HG02763 (cell line): Measurements from ENCODE around the gene C10orf143.

Experiments used
- ATAC-seq: cut with Tn5 transposase; IDR thresholded peaks from one replicate; pipeline ENCODE4 v1.9.1; 2021; ENCODE audit warnings: mild to moderate bottlenecking, moderate library complexity; ENCODE audit not compliant: unreplicated experiment

Gene C10orf143

DNA sequence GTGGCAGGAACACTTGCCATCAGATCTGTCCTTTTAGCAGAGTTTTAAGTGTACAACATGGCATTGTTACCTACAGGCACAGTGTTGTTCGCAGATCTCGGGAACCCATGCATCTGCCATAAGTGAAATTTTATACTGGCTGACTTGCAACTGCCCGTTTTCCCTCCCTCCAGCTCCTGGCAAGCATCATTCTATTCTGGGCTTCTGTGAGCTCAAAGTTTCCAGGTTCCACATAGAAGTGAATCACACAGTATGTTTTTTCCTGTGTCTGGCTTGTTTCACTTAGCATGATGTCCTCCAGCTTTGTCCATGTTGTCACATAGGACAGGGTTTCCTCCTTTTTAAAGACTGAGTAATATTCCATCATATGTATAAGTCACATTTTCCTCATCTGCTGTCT, 56.6 kb downstream of the C10orf143 start:
- no peak for ATAC-seq

DNA sequence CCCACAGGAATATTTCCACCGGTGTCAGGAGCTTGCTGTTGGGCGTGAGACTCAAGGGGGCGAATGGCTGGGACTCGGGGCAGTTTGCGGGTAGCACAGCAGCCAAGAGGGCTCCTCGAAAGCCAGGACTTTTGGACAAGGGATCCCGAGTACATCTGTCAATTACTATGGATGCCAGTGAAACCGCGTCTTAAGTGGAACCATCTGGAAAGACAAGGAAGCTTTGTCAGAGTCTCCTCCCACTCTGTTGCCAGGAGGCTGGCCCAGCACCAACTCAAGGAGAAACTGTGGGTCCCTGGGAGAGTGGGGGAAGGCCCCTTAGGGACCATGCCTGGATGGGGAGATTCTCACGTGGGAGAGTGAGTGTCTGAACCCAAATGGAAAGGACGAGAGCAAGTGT, 57.1 kb downstream of the C10orf143 start:
- ATAC-seq, result no peak

DNA sequence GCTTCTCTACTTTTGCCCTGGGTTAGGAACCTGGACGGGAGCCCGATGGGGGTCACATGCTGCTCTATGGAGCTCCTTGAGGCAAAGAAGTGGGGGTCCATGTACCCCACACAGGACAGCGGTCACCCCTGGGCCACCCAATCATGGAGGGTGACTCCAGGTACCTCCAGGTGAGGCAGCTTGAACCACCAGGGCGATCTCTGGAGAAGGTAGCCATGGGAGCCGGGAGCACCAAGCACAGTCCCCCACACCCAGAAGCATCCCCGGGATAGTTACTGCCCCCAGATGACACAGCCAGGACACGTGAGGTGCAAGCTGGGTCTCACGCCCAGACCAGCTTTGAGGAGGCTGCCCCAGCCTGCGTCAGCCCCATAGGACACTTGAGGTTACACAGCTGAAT, 58.4 kb downstream of the C10orf143 start:
- no peak for ATAC-seq

DNA sequence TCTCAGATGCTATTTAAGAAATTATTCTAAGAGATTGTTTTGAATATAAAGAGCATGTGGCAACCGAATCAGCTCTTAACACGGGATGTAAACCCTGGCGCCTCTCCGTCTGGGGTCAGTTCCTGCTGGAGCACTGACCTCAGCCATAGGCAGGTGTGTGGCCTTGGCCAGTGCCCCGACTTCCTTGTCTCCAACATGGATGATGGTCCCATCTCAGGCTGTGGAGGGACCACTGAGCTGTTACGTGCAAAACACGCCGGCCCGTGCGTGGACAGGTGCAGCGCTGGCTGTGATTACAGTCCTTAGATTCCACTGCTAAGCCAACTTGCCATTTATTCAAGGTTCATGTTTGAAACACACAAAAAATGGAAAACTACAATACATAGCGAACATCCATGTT, 59.9 kb downstream of the C10orf143 start:
- ATAC-seq, result no peak

DNA sequence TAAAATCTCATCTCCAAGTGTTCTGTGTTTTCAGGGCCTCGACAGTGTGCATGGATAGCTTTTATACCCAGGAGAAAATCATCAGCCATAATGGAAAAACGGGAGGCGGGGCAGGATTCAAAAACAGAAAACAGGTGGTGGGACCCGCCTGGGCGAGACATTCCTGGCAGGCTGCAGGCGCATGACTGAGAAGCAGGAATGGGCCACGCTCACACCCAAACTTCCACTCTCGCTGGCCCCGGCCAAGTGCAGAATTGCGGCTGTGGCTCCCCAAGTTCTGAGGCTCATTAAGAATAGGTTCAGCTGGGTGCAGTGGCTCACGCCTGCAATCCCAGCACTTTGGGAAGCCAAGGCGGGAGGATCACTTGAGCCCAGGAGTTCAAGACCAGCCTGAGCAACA, 60.6 kb downstream of the C10orf143 start:
- ATAC-seq, result no peak

DNA sequence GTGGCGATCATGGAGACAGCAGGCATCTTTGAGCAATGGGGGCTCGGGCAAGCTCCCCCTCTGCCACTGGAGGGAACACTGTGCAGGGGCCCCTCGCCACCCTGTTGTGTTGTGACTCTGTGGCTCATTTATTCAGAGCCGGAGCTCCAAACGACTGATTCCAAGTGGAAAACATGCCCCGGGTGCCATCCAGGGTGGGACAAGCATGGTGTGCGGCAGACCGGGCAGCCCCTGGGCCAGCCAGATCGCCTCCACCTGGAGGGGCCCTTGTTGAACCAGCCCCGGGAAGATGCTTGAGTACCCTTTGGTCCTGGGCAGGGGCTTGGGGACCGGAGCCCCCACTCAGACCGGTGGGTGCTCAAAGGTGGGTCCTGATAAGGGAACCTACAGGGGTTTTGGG, 61.4 kb downstream of the C10orf143 start:
- no peak for ATAC-seq

DNA sequence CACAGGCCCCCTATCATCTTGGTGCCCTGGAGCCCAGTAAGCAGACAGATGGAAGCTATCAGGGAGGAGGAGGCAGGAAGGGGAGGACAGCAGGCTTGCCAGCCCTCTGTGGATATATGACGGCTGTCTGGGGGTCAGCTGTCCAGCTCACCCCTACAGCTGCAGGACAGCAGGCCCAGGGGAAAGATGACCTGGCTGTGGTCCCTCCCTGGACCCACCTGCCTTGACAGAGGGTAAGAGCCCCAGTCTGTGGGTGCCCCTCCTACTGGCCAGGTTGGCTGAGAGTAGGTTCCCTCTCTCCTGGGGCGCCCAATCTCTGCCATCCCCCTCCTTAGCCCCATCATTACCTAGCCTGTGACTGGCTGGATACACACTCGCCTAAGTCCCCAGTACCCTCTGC, 62.5 kb downstream of the C10orf143 start:
- no peak for ATAC-seq

DNA sequence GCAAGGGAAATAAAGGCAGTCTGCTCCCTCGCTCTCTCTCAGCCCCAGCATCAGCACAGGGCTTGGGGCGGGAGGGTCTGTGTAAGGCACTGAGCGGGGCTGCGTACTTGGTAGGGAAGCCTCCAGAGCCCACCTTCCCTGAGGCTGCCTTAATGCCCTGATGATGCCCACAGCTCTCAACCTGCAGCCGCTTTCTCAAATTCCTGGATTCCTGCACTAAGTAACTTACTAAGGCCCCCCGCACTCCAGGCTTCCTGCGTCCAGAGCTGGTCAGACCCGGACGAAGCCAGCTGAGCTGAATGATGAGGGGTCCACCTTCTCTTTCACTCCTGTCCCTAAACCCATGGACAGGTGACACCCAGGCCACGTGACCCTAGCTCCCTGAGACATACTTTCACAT, 63.3 kb downstream of the C10orf143 start:
- no peak for ATAC-seq

DNA sequence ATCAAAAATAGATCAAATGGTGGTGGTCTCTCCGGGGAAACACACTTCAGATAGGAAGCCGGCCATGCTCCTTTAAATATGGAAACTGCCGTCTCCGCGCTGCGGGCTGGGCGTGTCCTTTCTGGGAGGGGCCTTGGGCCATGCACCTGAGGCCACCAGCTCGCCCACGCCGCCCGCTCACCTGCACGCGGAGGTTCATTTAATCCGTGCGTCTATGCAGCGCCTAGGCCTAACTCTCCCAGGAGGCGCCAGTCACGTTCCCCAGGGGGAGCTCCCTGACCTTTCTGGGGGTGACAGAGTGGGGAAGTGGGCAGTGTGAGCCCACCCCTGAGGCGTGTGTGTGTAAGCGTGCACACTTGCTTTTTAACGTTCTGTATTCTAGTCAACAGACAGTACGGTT, 64.0 kb downstream of the C10orf143 start:
- no peak for ATAC-seq

DNA sequence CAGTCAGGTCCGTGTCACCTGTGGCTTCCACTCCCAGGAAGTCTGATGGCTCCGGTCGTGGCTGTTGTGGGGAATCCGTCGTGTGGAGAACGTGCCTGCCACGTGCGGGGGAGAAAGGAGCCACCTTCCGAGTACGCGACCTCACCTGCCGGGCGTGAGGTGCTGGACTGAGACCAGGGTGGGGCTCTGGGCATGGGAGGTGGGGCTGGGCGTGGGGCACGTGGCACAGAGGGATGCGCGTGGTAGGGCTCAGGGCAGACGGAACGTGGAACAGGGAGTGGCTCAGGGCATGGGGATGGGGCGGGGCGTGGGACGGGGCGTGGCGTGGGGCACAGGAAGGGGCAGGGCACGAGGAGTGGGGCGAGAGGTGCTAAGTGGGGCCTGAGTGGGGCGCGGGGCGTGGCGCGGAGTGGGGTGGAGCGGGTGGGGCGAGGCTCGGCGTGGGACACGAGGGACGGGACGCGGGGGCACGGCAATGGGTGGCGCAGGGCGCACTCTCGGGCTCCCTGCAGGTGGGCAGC, 64.8 kb downstream of the C10orf143 start:
- ATAC-seq, result no peak

DNA sequence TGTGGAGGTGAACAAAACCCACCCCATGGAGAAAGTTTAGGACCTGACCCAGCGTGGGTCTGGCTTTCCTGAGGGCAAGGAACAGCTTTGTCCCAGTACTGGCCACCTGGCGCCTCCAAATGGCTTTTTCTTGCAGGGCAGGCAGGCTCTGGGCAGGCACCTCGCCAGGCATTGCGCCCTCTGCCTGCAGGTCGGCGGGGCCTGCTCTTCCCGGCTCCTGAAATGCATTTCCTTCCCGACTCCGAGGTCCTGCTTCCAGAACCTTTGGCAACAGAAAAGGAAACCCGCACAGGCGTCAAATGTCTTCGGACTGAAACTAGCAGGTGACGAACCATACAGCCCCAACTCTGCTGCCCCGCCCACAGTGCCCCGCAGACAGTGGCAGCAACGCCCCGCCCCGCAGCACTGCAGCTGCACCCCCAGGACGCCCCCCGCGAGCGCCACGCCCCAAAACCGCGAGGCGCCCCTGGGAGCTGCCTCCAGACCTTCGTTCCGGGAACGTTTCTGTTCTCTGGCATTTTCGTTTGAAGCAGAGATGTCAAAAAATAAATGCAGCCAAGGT, 65.5 kb downstream of the C10orf143 start:
- ATAC-seq, result no peak

DNA sequence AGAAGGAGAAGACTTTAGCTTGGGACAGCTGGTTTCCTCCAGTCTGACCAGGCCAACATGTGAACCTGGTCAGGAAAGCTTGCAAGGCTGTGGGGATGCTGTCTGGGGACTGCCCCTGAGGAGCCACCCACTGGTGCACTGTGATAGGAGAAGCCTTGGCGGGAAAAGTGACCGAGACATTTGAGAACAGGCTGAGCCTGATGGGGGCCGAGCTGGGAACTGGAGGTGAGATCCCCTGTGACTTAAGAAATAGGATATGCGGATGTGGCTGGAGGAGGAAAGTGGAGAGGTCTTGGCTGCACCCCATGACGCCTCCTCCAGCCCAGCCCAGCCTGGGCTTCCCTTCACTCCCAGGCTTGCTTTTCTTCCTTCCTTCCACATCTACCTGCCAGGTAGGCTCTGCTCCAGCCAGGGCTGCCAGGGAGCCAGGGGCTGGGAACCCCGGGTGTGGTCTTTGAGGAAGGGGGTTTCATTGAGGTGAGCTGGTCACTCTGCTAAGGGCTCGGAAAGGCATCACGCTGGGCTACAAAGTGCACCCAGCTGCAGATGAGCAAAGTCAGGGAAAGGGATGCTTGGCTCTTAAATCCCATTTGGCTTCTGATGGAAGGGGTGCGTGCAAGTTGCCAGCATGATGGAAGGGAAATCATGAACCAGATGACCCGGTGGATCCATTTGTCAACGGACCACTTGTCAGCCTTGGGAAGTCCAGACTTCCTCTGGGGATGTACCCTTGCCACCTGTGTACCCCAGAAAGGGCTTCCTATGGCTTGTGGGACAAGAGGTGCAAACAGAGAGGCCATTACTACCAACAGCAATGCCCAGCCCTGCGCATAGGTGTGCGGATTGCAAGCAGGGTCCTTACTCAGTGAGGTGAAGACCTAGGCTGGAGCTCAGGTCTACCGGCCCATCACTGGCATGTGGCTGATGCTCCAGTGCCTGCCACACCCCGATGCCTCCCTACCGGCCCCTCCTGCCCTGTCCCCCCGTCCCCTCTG, 66.3 kb downstream of the C10orf143 start:
- no peak for ATAC-seq

DNA sequence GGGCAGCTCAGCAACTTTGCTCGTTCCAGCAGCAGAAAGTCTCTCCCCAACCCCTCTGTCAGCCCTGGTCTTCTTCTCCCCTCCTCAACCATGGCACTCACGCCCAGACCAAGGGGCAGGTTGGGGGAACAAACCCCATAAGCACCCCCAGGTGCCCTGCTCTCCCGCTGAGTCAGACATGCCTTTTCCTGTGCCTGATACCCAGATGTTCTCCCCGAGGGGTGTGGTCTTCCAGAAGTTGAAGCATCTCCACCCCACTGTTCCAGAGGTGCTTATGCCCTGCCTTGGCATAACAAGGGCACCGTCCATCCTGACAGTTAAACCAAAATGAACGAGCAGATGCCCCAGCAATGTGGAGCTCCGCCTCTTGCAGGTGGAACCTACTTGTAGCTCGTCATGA, 67.1 kb downstream of the C10orf143 start:
- no peak for ATAC-seq

DNA sequence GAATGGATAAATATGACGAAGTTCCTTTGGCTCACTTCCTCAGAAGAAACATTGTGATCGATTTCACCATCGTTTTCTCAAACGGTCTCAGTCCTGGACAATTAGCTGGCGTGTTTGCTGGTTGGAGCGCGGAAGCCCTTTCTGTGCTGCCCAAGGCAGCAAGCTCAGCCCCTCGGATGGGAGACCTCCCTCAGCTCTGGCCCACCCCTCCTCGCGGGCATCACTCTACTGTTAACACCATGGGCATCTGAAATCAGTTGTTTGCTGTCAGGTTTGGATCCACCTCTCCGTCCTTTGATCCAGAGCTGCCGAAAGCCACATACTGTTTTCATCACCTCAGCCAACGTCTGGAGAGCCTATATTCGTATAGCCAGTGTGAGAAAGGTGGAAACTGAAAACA, 68.2 kb downstream of the C10orf143 start:
- ATAC-seq, result no peak

DNA sequence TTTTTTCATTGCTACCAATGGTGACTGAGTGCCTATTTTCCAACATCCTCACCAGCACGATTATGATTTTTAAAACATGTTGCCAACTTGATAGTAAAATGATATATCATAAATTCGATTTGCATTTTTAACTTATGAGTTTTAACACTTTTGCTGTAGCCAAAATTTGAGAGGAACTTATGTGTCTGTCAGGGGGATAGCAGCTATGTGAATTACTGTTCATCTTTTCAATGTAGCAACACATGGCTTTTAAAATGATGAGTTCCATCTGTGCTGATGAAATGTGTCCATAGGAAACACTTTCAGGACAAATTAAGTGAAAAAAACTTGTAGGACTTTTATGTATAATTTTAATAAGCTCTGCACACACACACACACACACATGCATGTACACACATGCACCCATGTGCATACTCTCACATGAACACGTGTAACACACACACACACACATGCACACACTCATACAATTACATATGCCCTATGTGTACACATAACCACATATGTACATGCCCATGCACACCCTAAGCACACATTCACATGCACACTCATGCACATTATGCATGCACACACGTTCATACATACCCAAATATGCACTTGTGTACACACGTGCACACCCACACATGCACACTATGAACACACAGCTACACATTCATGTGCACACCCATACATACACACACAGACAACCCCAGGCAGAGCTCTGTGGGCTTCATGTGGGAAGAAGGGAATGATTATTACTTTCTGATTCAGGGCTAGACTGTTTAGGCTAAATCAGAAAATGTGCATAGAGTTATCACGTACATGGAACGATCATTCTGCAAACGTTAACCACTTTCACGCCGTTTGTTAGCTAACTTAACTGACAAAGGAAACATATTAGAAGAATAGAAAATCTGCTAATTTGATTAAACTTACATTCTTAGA, 68.9 kb downstream of the C10orf143 start:
- no peak for ATAC-seq

DNA sequence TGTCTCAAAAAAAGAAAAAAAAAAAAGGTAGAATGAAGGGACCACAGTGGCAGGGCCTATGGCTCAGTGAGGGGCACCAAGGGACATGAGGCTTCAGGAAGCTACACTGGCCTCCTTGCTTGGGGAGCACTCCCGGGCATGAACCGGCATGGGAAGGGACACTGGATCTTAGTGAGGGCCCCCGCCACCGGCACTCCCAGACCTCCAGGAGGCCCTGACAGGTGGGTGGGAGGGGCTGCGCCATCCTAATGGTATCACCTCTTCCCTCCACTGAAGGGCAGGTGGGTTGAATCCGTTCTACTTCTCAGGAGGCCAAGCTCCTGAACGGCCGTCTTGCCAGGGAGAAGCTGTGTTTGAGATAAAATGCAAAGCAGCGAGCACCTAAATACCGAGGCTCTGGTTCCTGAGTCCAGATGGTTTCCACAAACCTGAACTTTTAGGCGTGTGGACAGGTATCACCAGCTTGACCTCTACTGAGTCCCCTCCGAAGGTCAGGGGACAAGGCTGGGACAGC, 69.8 kb downstream of the C10orf143 start:
- ATAC-seq, result no peak

DNA sequence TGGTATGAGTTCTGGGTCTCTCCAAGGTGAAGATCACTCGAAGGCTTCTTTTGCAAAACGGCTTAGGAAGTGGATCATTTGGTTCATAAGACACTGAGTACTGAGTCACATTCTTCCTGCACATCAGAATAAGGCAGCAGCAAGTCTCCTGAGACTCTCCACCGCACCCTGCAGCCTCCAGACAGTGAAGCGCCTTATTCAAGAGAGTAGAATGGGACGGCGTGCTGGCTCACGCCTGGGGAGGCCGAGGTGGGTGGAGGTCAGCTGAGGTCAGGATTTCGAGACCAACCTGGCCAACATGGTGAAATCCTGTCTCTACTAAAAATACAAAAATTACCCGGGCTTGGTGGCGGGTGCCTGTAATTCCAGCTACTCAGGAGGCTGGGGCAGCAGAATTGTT, 70.3 kb downstream of the C10orf143 start:
- no peak for ATAC-seq

DNA sequence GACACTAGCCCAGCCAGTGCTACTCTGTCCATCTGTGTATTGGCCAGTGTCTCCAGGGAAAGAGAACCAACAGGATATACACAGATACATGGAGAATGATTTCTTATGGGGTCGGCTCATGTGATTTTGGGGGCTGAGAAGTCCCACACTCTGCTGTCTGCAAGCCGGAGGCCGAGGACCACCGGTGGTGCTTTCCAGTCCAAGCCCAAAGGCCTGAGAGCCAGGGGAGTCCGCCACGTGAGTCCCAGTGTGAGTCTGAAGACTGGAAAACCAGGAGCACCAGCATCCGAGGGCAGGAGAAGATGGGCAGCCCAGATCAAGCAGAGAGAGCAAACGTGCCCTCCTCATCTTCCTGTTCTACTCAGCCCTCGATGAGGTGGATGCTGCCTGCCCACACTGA, 71.5 kb downstream of the C10orf143 start:
- no peak for ATAC-seq

DNA sequence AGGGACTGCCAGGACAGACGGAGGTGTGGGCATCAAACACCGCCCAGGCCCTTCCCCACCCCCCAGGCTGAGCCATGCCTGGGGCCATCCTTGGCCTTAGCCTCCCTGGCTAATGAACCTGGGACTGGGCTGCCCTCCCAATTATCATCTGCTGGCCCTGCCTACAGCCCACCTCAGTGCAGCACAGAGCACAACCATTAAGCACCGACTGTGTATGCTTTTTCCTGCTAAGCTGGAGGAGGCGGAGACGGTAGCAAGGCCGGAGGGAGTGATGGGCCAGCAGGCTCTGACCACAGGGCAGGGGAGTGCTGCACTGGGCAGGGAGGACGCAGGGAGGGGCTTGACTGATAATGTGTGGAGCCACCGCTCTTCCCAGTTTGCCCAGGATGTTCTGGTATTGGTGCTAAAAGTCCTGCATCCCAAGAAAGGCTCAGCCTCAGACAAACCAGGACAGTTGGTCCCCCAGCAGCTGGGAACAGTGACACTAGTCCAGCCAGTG, 72.0 kb downstream of the C10orf143 start:
- no peak for ATAC-seq

DNA sequence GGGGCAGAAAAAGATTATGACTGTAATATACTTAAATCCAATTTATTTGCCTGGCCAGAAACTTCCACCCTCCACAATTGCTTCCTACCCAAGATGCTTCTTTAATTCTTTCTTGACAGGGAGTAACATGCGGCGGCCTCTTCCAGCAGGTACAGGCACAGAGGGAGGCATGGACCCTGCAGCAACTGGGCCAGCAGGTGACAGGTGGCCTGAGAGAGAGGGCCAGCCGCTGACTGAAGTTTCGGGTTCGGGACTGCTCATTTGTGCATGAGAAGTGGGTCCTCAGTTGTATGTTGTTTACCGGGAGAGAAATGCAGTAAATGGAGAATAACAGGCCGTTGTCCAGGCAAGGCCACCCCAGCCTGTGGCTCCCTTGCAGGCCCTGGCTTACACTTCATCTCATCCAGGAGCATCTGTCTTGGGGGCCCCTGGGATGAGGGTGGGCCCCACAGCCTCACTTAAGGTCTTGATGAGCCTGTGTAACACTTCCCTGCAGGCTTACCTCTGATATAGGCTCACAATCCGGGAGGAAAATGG, 72.5 kb downstream of the C10orf143 start:
- ATAC-seq, result no peak
